ENCODE measurements around the gene ATRIP. TPM values are rescaled to one million over a fixed set of nuclear protein-coding genes. Genes with fewer than 3 reads are reported as not detected.
A peak's percentile ranks its signal among the peaks of the same experiment; 100 is the strongest.
"Not testable (repeated sequence)": the region's sequence is repeated elsewhere in the genome, so short reads cannot be mapped to it uniquely, and the experiment has no call there.

The ATRIP gene
- total RNA-seq, 1 donor from 2014 or later = 14.6 TPM

GRCh38 chr3:48400824-48401433 lies 45.6 kb upstream of the ATRIP start:
- Mint-ChIP-seq H3K9me3 (no peaks in the 10 kb centered on the region), H3K4me3 (no peak overlapping the region), H3K4me1 (no peaks in the 10 kb centered on the region), H3K36me3 (ENCODE audit: low read depth) (no peaks in the 10 kb centered on the region), H3K27ac (no peak overlapping the region), H3K27me3 (peaks cover under 1% of the 10 kb centered on the region)
- DNase-seq (peak; percentile 24), ATAC-seq (ENCODE audit: low read depth) (peak; percentile 94)
- POLR2A ChIA-PET = interaction anchor here (0.6 to 2.2 kb wide), 9 partner anchors 28 to 619 kb away, joined by 3 to 10 read pairs (median 3); partner anchors contain the start of genes CCDC51, PFKFB4 and TMA7
- intact Hi-C loops (cut with micrococcal nuclease) = loop anchor here (1.0 to 5.0 kb wide), 9 partner anchors 35 to 341 kb away; partner anchors contain the start of gene UQCRC1
- CTCF ChIA-PET = interaction anchor here (0.8 to 4.2 kb wide), 37 partner anchors 10 to 339 kb away, joined by 3 to 206 read pairs (median 4); partner anchors contain the start of genes ATRIP, CCDC51, PLXNB1 and SHISA5
- TF ChIP-seq CTCF (IDR thresholded peaks at IDR 0.05) = peak; percentile 41

- not testable (repeated sequence) for H3K36me3 Mint-ChIP-seq (ENCODE audit: low read depth); DNase-seq; H3K4me3 Mint-ChIP-seq; H3K9me3 Mint-ChIP-seq; H3K4me1 Mint-ChIP-seq; ATAC-seq (ENCODE audit: low read depth); H3K27me3 Mint-ChIP-seq; H3K27ac Mint-ChIP-seq
- CTCF ChIA-PET = interaction anchor here (0.9 to 4.2 kb wide), 33 partner anchors 10 to 338 kb away, joined by 3 to 206 read pairs (median 5); partner anchors contain the start of genes ATRIP, CCDC51, PLXNB1 and SHISA5
- POLR2A ChIA-PET = interaction anchor here (0.6 to 2.2 kb wide), 9 partner anchors 27 to 619 kb away, joined by 3 to 10 read pairs (median 3); partner anchors contain the start of genes CCDC51, PFKFB4 and TMA7
- intact Hi-C loops (cut with micrococcal nuclease) = loop anchor here (1.0 to 5.0 kb wide), 9 partner anchors 35 to 341 kb away; partner anchors contain the start of gene UQCRC1
Measured at GRCh38 chr3:48401434-48401901, 45.1 kb upstream of the ATRIP start.

- ChIA-PET POLR2A (no interaction called here), CTCF (interaction anchor here (0.8 to 4.2 kb wide), 5 partner anchors 33 to 209 kb away, joined by 4 to 206 read pairs (median 18); partner anchors contain the start of genes CCDC51, PLXNB1 and TMA7)
- Mint-ChIP-seq H3K9me3 (no peaks in the 10 kb centered on the region), H3K27ac (no peak overlapping the region), H3K4me1 (no peaks in the 10 kb centered on the region), H3K27me3 (no peaks in the 10 kb centered on the region), H3K36me3 (ENCODE audit: low read depth) (no peaks in the 10 kb centered on the region), H3K4me3 (no peak overlapping the region)
- no peak for TF ChIP-seq CTCF (IDR thresholded peaks at IDR 0.05)
- ATAC-seq (ENCODE audit: low read depth) = no peak
- no peak for DNase-seq
- intact Hi-C loops (cut with micrococcal nuclease) = loop anchor here (5.0 kb wide), 1 partner anchor 340 kb away; no protein-coding TSS in a partner anchor
Measured at GRCh38 chr3:48402281-48402732, 44.2 kb upstream of the ATRIP start.

- DNase-seq = peak; percentile 5
- Mint-ChIP-seq H3K27ac (no peak overlapping the region), H3K4me1 (no peaks in the 10 kb centered on the region), H3K4me3 (no peak overlapping the region), H3K9me3 (no peaks in the 10 kb centered on the region), H3K27me3 (no peaks in the 10 kb centered on the region), H3K36me3 (ENCODE audit: low read depth) (no peaks in the 10 kb centered on the region)
- CTCF ChIA-PET = interaction anchor here (0.8 to 4.2 kb wide), 2 partner anchors 33 to 146 kb away, joined by 4 to 206 read pairs; partner anchors contain the start of genes CCDC51, PLXNB1 and TMA7
- POLR2A ChIA-PET = no interaction called here
- intact Hi-C loops (cut with micrococcal nuclease) = loop anchor here (5.0 kb wide), 1 partner anchor 339 kb away; no protein-coding TSS in a partner anchor
- ATAC-seq (ENCODE audit: low read depth) = no peak
- no peak for TF ChIP-seq CTCF (IDR thresholded peaks at IDR 0.05)
Measured at GRCh38 chr3:48402907-48403306, 43.6 kb upstream of the ATRIP start.

GRCh38 chr3:48403533-48404439 lies 42.8 kb upstream of the ATRIP start:
- ChIA-PET CTCF (no interaction called here), POLR2A (interaction anchor here (0.6 kb wide), 1 partner anchor 54 kb away, joined by 3 read pairs; no protein-coding TSS in a partner anchor)
- no peaks in the 10 kb centered on the region for H3K9me3 Mint-ChIP-seq
- H3K27ac Mint-ChIP-seq = no peak overlapping the region
- DNase-seq (no peak), ATAC-seq (ENCODE audit: low read depth) (no peak)
- no peak overlapping the region for H3K4me3 Mint-ChIP-seq
- no peak for TF ChIP-seq CTCF (IDR thresholded peaks at IDR 0.05)
- no peaks in the 10 kb centered on the region for H3K27me3 Mint-ChIP-seq
- no peaks in the 10 kb centered on the region for H3K36me3 Mint-ChIP-seq (ENCODE audit: low read depth)
- intact Hi-C loops (cut with micrococcal nuclease) = loop anchor here (5.0 kb wide), 1 partner anchor 339 kb away; no protein-coding TSS in a partner anchor
- H3K4me1 Mint-ChIP-seq = no peaks in the 10 kb centered on the region
